Cardiac septum (tissue), 1 donor: Measurements from ENCODE around the gene PARP8. TPM values are rescaled to one million over a fixed set of nuclear protein-coding genes. Genes with fewer than 3 reads are reported as not detected.
"Not testable (repeated sequence)": the region's sequence is repeated elsewhere in the genome, so short reads cannot be mapped to it uniquely, and the experiment has no call there.

ENCODE experiments used
- DNase-seq: peaks from one replicate; pipeline ENCODE4 v3.0.0-alpha.2; 2020; ENCODE audit warnings: low spot score
- intact Hi-C: fragments of 100-400 bp; cut with DNase I; formaldehyde crosslinking; loops from one replicate; pipeline ENCODE4 v1.14.0; 2022
- total RNA-seq: library from RNA; stranded (reverse); fragmentation: NEBNext Ultra II Directional; extraction: Animal tissue kit (Norgen Biotek cat#: 25700); gene quantifications from one replicate; pipeline ENCODE4 v1.2.1, GENCODE V29; 2021
- donor health status: DM: no; HTN: no; CAD: no.

Gene PARP8
- total RNA-seq, 1 donor from 2014 or later: 5.5 TPM

DNA sequence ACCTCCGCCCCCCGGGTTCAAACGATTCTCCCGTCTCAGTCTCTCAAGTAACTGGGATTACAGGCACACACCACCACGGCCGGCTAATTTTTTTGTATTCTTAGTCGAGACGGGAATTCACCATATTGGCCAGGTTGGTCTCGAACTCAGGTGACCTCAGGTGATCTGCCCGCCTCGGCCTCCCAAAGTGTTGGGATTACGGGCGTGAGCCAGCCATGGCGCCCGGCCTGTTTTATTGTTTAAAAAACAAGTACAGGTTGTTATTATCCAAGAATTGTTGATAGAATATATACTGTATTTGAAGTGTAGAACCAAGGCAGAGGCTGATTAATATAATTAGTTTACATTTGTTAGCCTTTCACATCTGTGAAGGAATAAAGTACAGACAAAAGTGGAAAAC lies 8.9 kb downstream of the PARP8 start:
- DNase-seq: no peak
- intact Hi-C loops: no loop called here

DNA sequence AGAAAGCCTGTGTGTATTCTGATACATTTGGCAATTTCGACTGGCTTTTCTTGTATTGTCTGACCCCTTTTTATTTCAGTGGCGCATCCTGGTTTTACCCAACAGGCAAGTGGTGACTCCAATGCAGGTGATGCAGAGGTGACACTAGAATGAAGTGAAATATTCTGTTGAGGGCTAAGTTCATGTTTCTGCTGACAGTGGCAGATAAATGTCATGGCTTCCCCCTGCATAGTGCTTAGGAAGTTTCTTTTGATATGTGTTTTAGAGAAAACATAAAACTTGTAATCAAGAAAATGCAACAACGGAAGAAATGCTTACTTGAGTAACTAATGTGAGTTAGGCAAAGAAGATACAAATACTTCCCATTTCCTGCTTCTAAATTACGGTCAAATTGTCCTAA lies 13.1 kb downstream of the PARP8 start:
- intact Hi-C loops, DNase-seq: not testable (repeated sequence)

DNA sequence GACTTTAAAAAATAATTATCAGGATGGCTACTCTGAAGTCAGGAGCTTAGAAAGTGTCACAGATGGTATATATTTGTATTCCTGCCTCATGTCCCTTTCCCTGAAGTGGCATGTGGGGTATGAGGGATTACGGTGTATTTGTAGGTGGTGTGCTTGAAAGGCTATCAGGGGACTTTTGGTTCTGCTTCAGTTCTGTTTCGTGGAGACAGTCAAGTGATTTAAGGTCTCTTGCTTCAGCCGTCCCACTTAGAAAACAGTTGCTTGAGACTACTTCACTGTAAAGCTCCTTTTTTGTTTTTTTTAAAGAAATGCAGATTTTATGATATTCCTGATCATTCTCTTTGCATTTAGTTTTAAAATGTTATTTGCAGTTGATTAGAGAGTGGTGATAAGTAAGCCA lies 18.3 kb downstream of the PARP8 start:
- no peak for DNase-seq
- intact Hi-C loops: no loop called here

DNA sequence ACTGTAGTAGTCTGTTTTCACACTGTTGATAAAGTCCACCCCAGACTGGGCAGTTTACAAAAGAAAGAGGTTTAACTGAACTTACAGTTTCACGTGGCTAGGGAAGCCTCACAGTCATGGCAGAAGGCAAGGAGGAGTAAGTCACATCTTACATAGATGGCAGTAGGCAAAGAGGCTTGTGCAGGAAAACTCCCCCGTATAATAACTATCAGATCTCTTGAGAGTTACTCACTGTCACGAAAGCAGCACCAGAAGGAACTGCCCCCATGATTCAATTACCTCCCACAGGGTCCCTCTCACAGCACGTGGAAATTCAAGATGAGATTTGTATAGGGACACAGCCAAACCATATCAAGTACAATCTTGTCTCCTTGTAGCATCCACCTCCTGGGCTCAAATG lies 21.1 kb downstream of the PARP8 start:
- DNase-seq: no peak
- intact Hi-C loops: no loop called here

DNA sequence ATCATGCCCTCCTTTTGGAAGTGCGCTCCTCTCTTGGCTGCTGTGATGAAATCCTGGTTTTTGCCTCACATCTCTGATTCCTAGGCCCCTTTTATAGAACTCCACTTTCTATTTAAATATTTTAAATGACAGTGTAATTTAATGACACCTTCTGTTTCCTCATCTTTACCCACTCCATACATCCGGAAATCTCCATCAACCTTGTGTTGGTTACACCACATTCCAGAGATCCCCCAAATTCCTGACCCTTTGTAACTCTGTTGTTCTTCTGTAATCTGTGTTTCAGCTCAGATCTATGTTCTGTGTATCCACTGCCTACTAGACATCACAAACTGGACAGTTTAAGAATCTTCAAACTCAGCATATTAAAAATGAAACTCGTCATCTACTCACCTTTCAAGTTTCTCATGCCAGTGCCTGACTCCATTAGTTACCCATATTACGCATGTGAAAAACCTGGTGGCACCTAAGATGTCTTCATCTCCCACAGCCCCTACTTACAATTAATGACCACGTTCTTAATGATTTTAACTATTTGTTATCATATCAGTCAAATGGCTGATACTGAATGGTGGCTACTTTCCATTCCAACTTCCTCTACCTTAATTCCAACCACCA lies 25.1 kb downstream of the PARP8 start:
- intact Hi-C loops: no loop called here

DNA sequence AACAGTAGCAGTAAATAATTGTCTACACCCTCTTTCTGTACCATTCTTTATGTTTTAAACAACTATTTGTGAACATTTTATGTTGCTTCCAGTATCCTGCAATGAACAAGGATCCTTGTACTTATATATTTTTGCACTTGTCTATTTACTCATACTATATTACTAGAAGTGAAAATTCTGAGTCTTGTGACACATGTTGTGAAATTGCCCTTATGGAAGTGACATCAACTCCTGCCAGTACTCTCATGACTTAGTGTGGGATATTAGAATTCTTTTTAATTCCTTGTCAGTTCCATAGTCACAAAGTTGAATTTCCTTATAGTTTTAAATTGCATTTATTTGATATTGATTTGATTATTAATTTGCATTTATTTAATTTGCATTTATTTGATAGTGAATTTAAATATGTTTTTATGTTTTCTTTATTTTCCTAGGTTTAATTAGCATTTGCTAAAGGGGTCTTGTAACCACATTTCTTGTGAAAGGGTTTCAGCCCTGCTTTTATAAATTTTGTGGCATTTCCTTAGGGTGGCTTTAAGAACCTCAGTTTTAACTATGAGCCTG lies 27.7 kb downstream of the PARP8 start:
- intact Hi-C loops: no loop called here
- no peak for DNase-seq

More for the DNA sequence above, 25.1 kb downstream of the PARP8 start:
- no peak for DNase-seq

DNA sequence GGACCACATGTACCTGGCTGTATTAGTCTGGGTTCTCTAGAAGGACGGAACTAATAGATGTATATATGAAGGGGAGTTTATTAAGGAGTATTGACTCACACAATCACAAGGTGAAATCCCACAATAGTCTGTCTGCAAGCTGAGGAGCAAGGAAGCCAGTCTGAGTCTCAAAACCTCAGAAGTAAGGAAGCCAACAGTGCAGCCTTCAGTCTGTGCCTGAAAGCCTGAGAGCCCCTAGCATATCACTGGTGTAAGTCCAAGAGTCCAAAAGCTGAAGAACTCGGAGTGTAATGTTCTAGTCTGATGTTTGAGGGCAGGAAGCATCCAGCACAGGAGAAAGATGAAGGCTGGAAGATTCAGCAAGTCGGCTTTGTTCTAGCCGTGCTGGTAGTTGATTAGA lies 28.2 kb downstream of the PARP8 start:
- intact Hi-C loops, DNase-seq: not testable (repeated sequence)

DNA sequence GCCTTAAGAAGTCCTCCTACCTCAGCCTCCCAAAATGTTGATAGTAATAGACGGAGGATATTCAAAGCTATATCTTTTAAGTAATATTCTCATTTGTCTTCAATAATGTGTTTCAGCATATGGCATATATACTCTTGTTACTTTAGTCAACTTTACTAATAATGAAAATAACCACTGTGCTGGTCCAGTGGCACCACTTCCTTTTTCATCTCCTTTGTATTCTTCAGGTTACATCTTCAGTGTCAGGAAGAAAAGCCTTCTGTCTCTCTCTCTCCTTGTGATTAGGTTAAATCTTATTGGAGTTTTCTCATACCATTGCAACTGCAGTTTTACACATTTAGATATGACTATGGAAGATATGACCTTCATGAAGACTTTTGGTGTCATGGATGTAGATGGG lies 31.3 kb downstream of the PARP8 start:
- no peak for DNase-seq
- intact Hi-C loops: no loop called here

DNA sequence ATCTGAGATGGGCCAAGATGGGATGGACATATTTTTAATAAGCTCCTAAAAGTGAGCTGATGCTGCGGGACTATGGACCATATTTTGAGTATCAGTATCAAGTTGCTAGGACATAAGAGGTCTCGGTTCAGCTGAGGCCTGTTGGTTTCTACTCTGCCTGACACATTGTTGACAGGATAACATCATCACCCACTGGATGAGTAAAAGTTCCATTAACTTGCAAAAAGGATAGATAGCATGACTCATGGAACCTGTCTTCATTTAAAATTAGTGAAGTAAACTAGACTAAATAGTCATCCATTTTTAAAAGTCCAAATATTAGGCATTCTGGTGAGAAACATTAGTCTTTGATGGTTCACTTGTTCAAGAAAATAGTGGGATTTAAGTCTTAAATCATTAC lies 33.3 kb downstream of the PARP8 start:
- intact Hi-C loops: no loop called here
- no peak for DNase-seq

DNA sequence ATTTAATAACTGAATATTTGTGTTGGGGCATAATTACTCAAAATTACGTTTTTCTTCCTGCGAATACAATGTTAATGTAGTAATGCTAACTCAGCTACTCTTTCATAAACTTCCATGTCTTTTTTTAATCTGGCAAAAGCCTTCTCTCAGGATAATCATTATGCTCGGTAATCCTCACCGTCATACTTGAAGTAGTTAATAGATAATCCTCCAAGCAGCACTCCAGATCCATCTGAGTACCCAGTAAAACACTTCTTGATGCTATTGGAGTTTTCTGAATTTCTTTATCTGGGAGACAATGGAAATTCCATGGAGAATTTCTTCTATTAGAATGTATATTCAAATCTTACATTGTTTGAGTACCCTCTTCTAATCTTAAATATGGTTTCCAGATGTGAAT lies 34.3 kb downstream of the PARP8 start:
- DNase-seq: no peak
- intact Hi-C loops: no loop called here

DNA sequence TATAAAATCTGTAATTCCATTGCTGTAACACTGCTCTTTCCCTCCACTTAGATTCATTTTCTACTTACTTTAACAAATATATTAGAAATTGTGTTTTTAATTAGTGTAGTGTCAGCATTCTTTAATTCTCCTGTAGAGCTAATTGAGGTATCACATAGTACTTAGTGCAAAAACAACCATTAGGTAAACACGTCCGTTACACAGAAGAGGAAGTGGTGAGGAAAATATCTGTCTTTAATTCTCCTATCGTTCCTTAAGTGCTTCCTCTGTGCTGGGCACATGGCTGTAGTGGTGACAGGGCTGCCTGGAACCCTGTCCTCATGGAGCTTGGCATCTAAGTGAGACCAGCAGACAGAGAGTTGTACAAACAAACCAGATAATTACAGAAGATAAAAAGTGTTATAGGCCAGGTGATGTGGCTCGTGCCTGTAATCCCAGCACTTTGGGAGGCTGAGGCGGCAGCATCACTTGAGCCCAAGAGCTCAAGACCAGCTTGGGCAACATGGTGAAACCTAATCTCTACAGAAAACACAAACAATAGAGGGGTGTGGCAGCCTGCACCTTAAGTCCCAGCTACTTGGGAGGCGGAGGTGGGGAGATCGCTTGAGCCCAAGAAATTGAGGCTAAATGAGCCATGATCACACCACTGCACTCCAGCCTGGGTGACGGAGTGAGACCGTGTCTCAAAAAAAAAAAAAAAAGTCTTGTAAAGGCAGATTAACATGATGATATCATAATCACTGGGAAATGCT lies 36.4 kb downstream of the PARP8 start:
- DNase-seq: no peak
- intact Hi-C loops: no loop called here

DNA sequence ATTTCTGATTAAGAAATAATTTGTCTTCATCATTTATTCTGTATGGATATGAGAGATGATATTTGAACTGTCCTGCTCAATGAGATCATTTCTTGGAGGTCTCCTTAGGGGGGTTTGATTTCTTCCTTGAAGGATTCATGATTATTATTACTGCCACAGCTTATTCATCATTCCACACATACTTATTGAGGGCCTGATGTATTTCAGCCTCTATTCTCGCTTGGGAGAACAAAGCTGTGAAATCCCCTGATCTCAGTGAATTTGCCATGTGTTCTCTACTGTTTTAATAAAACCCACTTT lies 36.9 kb downstream of the PARP8 start:
- intact Hi-C loops: no loop called here
- no peak for DNase-seq

DNA sequence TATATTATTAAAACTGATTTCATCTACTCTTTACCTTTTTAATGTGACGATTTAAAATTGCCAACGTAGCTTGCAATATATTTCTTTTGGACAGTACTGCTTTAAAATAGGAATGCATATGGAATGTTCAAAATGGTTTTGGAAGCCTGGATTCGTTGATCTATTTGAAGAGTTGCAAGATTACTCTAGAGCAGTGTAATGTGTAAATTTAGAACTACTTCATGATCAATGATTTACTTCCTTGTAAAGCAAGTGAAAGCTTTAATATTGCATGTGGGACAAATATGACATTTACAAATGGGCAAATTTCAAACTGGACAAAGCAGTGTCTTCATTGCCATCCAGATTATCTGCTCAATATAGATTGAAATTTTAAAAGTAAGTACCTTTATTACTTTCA lies 38.3 kb downstream of the PARP8 start:
- intact Hi-C loops: no loop called here
- DNase-seq: no peak

DNA sequence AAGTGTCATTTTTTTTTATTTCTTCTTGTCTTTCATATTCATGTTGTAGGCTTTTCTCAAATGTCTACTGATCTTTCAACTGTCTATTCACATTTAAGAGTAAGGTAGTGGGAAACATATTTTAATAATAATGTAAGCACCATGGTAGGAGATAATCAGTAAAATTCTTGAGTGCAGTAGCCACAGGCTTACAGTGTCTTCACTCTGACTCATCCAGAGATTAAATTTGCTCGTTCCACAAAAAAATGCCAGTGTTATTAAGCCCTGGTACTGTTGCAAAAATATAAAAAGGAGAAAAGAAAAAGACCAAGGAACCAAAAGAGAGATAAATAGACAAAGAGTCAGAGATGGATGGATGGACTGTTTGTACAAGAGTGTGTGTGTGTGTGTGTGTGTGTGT lies 43.0 kb downstream of the PARP8 start:
- intact Hi-C loops: no loop called here
- no peak for DNase-seq

DNA sequence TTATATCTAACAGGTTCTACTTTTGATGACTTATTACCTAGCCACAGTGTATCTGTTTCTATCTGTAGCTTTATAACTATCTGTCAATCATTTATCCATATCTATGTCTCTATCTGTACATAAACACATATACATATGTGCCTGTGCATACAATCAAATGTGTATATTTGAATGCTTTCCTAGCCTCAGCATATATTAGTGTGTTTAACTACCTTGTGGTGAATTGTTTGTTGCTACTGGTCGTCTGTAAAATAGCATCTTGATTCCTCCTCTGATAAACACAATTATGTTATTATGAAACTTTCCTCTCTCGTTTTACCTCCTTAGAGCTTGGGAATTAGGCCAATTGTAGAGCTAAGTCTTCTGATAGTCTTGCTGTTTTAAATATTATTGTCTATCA lies 44.4 kb downstream of the PARP8 start:
- intact Hi-C loops: no loop called here
- no peak for DNase-seq

DNA sequence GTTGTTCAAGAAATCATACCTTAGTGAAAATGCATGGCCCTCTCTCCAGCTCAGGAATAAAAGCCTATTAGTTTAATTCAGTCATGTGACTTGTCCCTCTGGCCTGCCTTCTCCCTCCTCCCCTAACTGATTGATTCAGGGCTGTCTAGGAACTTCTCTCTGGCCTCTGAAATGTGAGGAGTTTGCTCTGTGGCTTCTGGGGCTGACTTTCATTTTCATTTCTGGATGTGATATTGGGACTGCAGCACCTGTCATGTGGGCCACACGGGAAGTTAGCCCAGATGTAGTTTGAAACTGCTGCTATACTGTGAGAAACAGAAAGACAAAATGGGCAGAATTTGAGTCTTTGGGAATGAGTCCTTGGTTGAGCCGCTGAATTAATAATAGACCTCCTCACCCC lies 44.8 kb downstream of the PARP8 start:
- intact Hi-C loops: no loop called here
- no peak for DNase-seq

DNA sequence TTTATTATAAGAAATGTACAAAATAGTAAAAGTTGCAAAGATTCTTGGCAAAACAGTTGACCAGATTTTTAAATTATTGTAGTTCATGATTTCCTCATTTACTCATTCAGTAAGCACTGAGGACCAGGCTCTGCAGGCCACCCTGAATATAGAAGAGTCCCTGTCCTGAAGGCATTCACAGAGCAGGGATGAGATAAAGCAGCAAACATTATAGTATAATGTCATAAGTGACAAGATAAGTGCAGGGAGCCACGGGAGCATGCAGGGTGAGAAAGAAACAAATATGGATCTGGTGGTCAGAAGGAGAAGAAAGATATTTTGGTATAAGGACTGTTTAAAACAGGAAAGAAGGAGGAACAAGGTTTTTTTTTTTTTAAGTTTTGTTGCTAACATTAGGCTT lies 46.0 kb downstream of the PARP8 start:
- intact Hi-C loops: no loop called here
- no peak for DNase-seq

DNA sequence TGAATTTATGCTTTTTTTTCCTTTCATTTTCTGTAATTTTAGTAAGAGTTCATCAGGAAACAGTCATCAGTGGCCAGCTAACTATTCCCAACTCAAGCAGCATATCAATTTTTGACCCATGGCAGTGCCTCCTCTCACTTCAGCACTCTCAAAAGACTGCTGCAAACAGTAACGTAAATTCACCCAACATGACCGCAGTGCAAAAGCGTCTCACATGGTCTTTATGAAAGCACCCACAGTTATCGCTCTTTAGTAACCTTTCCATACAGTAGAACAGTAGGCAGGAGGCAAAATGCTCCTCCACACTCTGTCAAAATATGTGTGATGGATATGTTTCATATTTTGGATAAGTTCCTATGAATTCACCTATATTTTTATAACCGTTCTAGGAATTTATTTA lies 48.6 kb downstream of the PARP8 start:
- intact Hi-C loops: no loop called here
- DNase-seq: no peak

DNA sequence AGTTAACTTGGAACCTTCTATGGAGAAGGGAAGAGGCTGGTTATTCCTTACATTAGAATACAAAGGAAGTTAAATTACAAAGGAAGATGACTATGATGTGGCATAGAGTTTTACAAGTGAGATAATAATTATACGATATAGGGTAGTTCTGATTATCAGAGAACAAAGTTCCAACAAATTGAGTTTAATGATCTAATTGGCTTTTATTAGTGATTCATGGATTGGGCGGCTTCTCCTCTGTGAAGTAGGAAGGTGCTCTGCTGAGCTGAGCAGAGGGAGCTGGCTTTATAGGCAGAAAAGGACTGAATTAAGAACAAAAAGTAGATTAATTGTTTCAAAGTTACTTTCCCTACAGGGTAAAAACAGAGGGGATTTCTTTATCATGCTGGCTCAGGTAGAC lies 49.7 kb downstream of the PARP8 start:
- intact Hi-C loops: no loop called here
- no peak for DNase-seq

DNA sequence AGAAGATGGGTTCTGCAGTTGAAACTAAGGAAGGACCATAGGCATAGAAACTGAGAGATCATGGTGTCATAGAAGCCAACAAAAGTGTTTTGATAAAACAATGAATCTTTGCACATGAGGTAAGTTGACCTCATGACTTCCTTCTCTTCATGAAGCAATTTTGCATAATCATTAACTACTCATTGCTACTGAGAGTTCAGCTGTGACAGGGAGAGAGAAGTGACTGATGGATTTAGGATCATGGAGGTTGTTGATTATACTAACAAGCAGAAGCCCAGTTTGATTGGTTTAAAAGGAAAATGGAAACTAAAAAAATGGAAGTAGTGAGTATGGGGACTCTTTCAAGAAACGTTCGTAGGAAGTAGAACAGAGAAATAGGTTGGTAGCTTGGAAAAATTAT lies 51.2 kb downstream of the PARP8 start:
- no peak for DNase-seq
- intact Hi-C loops: no loop called here

DNA sequence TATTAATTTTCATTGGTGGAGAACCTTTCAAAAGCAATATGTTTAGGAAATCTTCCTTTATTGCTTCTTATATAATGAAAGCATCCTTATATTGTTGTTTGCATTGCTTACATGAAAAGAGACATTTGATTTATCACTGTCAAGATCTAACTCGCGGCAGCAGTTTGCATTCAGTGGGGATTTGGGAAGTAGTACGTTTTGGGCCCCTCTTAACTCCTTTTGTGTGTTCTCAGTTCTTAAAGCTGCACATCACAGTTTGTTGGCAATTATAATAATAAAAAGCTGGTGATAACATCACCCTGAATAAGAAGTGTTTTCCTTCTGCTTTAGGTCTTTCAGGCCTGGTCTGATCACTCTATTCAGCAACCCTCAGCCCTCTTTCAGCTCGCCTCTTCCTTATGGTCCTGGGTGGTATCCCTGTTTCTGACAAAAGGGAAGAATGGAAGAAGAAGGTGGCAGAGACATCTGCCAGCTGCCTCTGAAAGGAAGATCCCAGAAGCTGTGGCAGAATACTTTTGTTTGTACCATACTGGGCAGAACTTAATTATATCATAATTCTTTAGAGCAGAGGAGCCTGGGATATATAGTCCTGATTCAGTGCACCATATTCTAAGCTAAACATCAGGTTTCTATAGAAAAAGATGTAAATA lies 53.7 kb downstream of the PARP8 start:
- intact Hi-C loops: no loop called here
- DNase-seq: no peak
